ENCODE data around the gene JPT1.

DNA sequence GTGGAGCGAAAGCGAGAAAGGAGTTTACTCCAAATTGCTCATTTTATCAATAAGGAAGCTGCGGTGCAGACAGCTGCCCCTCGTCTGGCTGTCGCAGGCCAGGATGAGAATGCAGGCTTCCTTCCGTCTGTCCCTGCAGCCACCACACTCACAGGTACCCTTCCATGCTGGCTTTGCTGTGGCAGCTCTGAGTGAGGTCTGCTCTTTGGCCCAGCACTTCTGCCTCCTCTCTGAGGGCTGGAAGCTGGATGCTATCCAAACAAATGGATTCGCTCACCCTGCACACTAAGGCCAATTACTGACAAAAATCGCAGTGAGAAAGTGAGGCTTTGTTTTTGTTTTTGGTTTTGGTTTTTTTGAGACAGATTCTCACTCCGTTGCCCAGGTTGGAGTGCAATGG lies 37.6 kb downstream of the JPT1 start:
- TF ChIP-seq ZNF600 (tag by site-specific recombination; IDR thresholded peaks at IDR 0.05) (no peak), ZNF214 (tag by site-specific recombination; IDR thresholded peaks at IDR 0.05; ENCODE audit: borderline replicate concordance) (no peak), ZNF354C (tag by site-specific recombination; IDR thresholded peaks at IDR 0.05; ENCODE audit: borderline replicate concordance, low read depth) (no peak), ZNF335 (tag by site-specific recombination; conservative IDR thresholded peaks at IDR 0.05) (no peak), ZNF174 (tag by site-specific recombination; IDR thresholded peaks at IDR 0.05) (no peak), ZBTB1 (tag by site-specific recombination; IDR thresholded peaks at IDR 0.05) (no peak), ZBTB8A (tag by site-specific recombination; IDR thresholded peaks at IDR 0.05) (no peak), GLI4 (tag by site-specific recombination; IDR thresholded peaks at IDR 0.05) (no peak)
- TF ChIP-seq, protein P1, sequence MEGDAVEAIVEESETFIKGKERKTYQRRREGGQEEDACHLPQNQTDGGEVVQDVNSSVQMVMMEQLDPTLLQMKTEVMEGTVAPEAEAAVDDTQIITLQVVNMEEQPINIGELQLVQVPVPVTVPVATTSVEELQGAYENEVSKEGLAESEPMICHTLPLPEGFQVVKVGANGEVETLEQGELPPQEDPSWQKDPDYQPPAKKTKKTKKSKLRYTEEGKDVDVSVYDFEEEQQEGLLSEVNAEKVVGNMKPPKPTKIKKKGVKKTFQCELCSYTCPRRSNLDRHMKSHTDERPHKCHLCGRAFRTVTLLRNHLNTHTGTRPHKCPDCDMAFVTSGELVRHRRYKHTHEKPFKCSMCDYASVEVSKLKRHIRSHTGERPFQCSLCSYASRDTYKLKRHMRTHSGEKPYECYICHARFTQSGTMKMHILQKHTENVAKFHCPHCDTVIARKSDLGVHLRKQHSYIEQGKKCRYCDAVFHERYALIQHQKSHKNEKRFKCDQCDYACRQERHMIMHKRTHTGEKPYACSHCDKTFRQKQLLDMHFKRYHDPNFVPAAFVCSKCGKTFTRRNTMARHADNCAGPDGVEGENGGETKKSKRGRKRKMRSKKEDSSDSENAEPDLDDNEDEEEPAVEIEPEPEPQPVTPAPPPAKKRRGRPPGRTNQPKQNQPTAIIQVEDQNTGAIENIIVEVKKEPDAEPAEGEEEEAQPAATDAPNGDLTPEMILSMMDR (tag by site-specific recombination; IDR thresholded peaks at IDR 0.05) = no peak
- TF ChIP-seq, protein P2, sequence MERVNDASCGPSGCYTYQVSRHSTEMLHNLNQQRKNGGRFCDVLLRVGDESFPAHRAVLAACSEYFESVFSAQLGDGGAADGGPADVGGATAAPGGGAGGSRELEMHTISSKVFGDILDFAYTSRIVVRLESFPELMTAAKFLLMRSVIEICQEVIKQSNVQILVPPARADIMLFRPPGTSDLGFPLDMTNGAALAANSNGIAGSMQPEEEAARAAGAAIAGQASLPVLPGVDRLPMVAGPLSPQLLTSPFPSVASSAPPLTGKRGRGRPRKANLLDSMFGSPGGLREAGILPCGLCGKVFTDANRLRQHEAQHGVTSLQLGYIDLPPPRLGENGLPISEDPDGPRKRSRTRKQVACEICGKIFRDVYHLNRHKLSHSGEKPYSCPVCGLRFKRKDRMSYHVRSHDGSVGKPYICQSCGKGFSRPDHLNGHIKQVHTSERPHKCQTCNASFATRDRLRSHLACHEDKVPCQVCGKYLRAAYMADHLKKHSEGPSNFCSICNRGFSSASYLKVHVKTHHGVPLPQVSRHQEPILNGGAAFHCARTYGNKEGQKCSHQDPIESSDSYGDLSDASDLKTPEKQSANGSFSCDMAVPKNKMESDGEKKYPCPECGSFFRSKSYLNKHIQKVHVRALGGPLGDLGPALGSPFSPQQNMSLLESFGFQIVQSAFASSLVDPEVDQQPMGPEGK (tag by site-specific recombination; IDR thresholded peaks at IDR 0.05) = no peak
- TF ChIP-seq, protein P3, sequence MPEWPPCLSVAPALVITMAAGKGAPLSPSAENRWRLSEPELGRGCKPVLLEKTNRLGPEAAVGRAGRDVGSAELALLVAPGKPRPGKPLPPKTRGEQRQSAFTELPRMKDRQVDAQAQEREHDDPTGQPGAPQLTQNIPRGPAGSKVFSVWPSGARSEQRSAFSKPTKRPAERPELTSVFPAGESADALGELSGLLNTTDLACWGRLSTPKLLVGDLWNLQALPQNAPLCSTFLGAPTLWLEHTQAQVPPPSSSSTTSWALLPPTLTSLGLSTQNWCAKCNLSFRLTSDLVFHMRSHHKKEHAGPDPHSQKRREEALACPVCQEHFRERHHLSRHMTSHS (tag by site-specific recombination; IDR thresholded peaks at IDR 0.05) = no peak
- TF ChIP-seq, protein P4, sequence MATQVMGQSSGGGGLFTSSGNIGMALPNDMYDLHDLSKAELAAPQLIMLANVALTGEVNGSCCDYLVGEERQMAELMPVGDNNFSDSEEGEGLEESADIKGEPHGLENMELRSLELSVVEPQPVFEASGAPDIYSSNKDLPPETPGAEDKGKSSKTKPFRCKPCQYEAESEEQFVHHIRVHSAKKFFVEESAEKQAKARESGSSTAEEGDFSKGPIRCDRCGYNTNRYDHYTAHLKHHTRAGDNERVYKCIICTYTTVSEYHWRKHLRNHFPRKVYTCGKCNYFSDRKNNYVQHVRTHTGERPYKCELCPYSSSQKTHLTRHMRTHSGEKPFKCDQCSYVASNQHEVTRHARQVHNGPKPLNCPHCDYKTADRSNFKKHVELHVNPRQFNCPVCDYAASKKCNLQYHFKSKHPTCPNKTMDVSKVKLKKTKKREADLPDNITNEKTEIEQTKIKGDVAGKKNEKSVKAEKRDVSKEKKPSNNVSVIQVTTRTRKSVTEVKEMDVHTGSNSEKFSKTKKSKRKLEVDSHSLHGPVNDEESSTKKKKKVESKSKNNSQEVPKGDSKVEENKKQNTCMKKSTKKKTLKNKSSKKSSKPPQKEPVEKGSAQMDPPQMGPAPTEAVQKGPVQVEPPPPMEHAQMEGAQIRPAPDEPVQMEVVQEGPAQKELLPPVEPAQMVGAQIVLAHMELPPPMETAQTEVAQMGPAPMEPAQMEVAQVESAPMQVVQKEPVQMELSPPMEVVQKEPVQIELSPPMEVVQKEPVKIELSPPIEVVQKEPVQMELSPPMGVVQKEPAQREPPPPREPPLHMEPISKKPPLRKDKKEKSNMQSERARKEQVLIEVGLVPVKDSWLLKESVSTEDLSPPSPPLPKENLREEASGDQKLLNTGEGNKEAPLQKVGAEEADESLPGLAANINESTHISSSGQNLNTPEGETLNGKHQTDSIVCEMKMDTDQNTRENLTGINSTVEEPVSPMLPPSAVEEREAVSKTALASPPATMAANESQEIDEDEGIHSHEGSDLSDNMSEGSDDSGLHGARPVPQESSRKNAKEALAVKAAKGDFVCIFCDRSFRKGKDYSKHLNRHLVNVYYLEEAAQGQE (tag by site-specific recombination; IDR thresholded peaks at IDR 0.05) = no peak

Measured in HEK293 (cell line).